IgD-negative memory B cell (primary cell): ENCODE results near the gene ZNF679. TPM values are rescaled to one million over a fixed set of nuclear protein-coding genes. Genes with fewer than 3 reads are reported as not detected.
A peak's percentile ranks its signal among the peaks of the same experiment; 100 is the strongest.
"Not testable (repeated sequence)": the region's sequence is repeated elsewhere in the genome, so short reads cannot be mapped to it uniquely, and the experiment has no call there.

Experiments
- H3K27ac Mint-ChIP-seq, 3 donors: one replicate each; pipeline ENCODE4 v1.8.0; 2020 to 2022; ENCODE audit warnings: mild to moderate bottlenecking in 3 of 3, mixed read lengths in 3 of 3, moderate library complexity in 1 of 3
- H3K27me3 Mint-ChIP-seq: one replicate; pipeline ENCODE4 v1.8.0; 2021; ENCODE audit warnings: mixed read lengths
- H3K36me3 Mint-ChIP-seq: one replicate; pipeline ENCODE4 v1.8.0; 2020; ENCODE audit warnings: mild to moderate bottlenecking, mixed read lengths
- H3K4me1 Mint-ChIP-seq, 3 donors: one replicate each; pipeline ENCODE4 v1.8.0; 2020 to 2022; ENCODE audit warnings: mixed read lengths in 3 of 3, mild to moderate bottlenecking in 1 of 3
- H3K4me3 Mint-ChIP-seq, 4 donors: one replicate each; pipeline ENCODE4 v1.8.0; 2020 to 2022; ENCODE audit warnings: mild to moderate bottlenecking in 4 of 4, mixed read lengths in 4 of 4, moderate library complexity in 3 of 4
- H3K9me3 Mint-ChIP-seq, 3 donors: one replicate each; pipeline ENCODE4 v1.8.0; 2020 to 2021; ENCODE audit warnings: mixed read lengths in 3 of 3, mild to moderate bottlenecking in 1 of 3
- polyA plus RNA-seq: library from polyadenylated mRNA; unstranded; fragments of 300-500 nt; fragmentation: Illumina TruSeq; gene quantifications from one replicate; pipeline ENCODE4 v1.2.3, GENCODE V29; 2021

Gene ZNF679
- polyA plus RNA-seq, 1 donor from 2014 or later, result not detected

GRCh38 chr7:64277630-64278029 is 49.4 kb downstream of the ZNF679 start:
- Mint-ChIP-seq H3K9me3 (peaks cover 12 to 15% (median 13%) of the 10 kb centered on the region in 3 donors), H3K4me1 (no peaks in the 10 kb centered on the region), H3K4me3 (peak overlapping the region in 1 of 4 donors; percentile 58), H3K27me3 (no peaks in the 10 kb centered on the region), H3K27ac (no peak overlapping the region), H3K36me3 (no peaks in the 10 kb centered on the region)

- no peaks in the 10 kb centered on the region for H3K27me3 Mint-ChIP-seq
Measured at GRCh38 chr7:64294701-64295420, 66.6 kb downstream of the ZNF679 start.

GRCh38 chr7:64297418-64297817 is 69.1 kb downstream of the ZNF679 start:
- not testable (repeated sequence) for H3K27ac Mint-ChIP-seq

More at GRCh38 chr7:64294701-64295420, 66.6 kb downstream of the ZNF679 start:
- Mint-ChIP-seq H3K9me3 (peaks cover 0 to 16% (median 5%) of the 10 kb centered on the region in 3 donors), H3K36me3 (no peaks in the 10 kb centered on the region), H3K4me1 (no peaks in the 10 kb centered on the region), H3K4me3 (no peak overlapping the region), H3K27ac (no peak overlapping the region)

GRCh38 chr7:64300641-64301405 is 72.5 kb downstream of the ZNF679 start:
- Mint-ChIP-seq H3K27ac (peak overlapping the region in 1 of 3 donors; percentile 57), H3K4me3 (no peak overlapping the region), H3K36me3 (peaks cover 3% of the 10 kb centered on the region), H3K9me3 (peaks cover 0 to 18% (median 10%) of the 10 kb centered on the region in 3 donors), H3K27me3 (no peaks in the 10 kb centered on the region), H3K4me1 (peaks cover 8 to 12% (median 8%) of the 10 kb centered on the region in 3 donors)

More at GRCh38 chr7:64297418-64297817, 69.1 kb downstream of the ZNF679 start:
- H3K4me3 Mint-ChIP-seq, H3K27me3 Mint-ChIP-seq, H3K4me1 Mint-ChIP-seq, H3K36me3 Mint-ChIP-seq: not testable (repeated sequence)
- H3K9me3 Mint-ChIP-seq, result peaks cover 0 to 17% (median 10%) of the 10 kb centered on the region in 3 donors

GRCh38 chr7:64307254-64308015 is 79.2 kb downstream of the ZNF679 start:
- H3K36me3 Mint-ChIP-seq, result peaks cover 1% of the 10 kb centered on the region
- no peaks in the 10 kb centered on the region for H3K27me3 Mint-ChIP-seq
- H3K9me3 Mint-ChIP-seq, result peaks cover 0 to 2% (median 0%) of the 10 kb centered on the region in 3 donors
- H3K4me3 Mint-ChIP-seq, result peak overlapping the region; percentile 92 to 99 (median 98)
- H3K4me1 Mint-ChIP-seq, result peaks cover 19 to 26% (median 21%) of the 10 kb centered on the region in 3 donors
- H3K27ac Mint-ChIP-seq, result peak overlapping the region; percentile 90 to 96 (median 94)

GRCh38 chr7:64308016-64308270 is 79.7 kb downstream of the ZNF679 start:
- Mint-ChIP-seq H3K4me1 (peaks cover 19 to 26% (median 21%) of the 10 kb centered on the region in 3 donors), H3K36me3 (peaks cover 1% of the 10 kb centered on the region), H3K27ac (peak overlapping the region; percentile 90 to 96 (median 94)), H3K4me3 (peak overlapping the region; percentile 92 to 99 (median 98)), H3K27me3 (no peaks in the 10 kb centered on the region), H3K9me3 (peaks cover 0 to 2% (median 0%) of the 10 kb centered on the region in 3 donors)

- no peaks in the 10 kb centered on the region for H3K9me3 Mint-ChIP-seq
- no peaks in the 10 kb centered on the region for H3K27me3 Mint-ChIP-seq
- H3K36me3 Mint-ChIP-seq, result peaks cover 1% of the 10 kb centered on the region
- no peak overlapping the region for H3K27ac Mint-ChIP-seq
- peak overlapping the region in 1 of 4 donors; percentile 27 for H3K4me3 Mint-ChIP-seq
- peaks cover 27 to 28% (median 27%) of the 10 kb centered on the region in 3 donors for H3K4me1 Mint-ChIP-seq
Measured at GRCh38 chr7:64310426-64310825, 82.2 kb downstream of the ZNF679 start.

GRCh38 chr7:64312826-64313225 is 84.6 kb downstream of the ZNF679 start:
- H3K36me3 Mint-ChIP-seq, result no peaks in the 10 kb centered on the region
- H3K4me1 Mint-ChIP-seq, result peaks cover 20 to 29% (median 23%) of the 10 kb centered on the region in 3 donors
- H3K4me3 Mint-ChIP-seq, result peak overlapping the region in 1 of 4 donors; percentile 98
- peak overlapping the region in 2 of 3 donors; percentile 85 to 99 for H3K27ac Mint-ChIP-seq
- H3K27me3 Mint-ChIP-seq, result no peaks in the 10 kb centered on the region
- no peaks in the 10 kb centered on the region for H3K9me3 Mint-ChIP-seq

GRCh38 chr7:64313740-64314491 is 85.6 kb downstream of the ZNF679 start, which contains the start of gene ZNF736:
Gene ZNF736, plus strand, starts transcription at chr7:64313961. Its CDS starts 190 bp downstream, at chr7:64314151.
- peaks cover 23 to 30% (median 26%) of the 10 kb centered on the region in 3 donors for H3K4me1 Mint-ChIP-seq
- H3K9me3 Mint-ChIP-seq, result no peaks in the 10 kb centered on the region
- peak within 1 kb of the TSS; percentile 98 to 99 (median 98) for H3K4me3 Mint-ChIP-seq
- H3K36me3 Mint-ChIP-seq, result no peaks in the 10 kb centered on the region
- H3K27me3 Mint-ChIP-seq, result no peaks in the 10 kb centered on the region
- peak within 1 kb of the TSS; percentile 85 to 100 (median 99) for H3K27ac Mint-ChIP-seq

- Mint-ChIP-seq H3K4me1 (peaks cover 25 to 30% (median 29%) of the 10 kb centered on the region in 3 donors), H3K9me3 (no peaks in the 10 kb centered on the region), H3K27me3 (no peaks in the 10 kb centered on the region), H3K4me3 (peak overlapping the region; percentile 98 to 99 (median 98)), H3K36me3 (no peaks in the 10 kb centered on the region), H3K27ac (peak overlapping the region; percentile 85 to 100 (median 99))
Measured at GRCh38 chr7:64314566-64314965, 86.3 kb downstream of the ZNF679 start.

- Mint-ChIP-seq H3K4me1 (peaks cover 33 to 44% (median 42%) of the 10 kb centered on the region in 3 donors), H3K27ac (peak overlapping the region in 2 of 3 donors; percentile 73 to 85)
Measured at GRCh38 chr7:64316031-64316742, 87.9 kb downstream of the ZNF679 start.

More at GRCh38 chr7:64316031-64316742, 87.9 kb downstream of the ZNF679 start:
- peak overlapping the region; percentile 32 to 99 (median 90) for H3K4me3 Mint-ChIP-seq
- H3K36me3 Mint-ChIP-seq, H3K9me3 Mint-ChIP-seq, H3K27me3 Mint-ChIP-seq: not testable (repeated sequence)
